Measurements from ENCODE around the gene PHOX2B. TPM values are rescaled to one million over a fixed set of nuclear protein-coding genes. Genes with fewer than 3 reads are reported as not detected.

Gene PHOX2B
- total and polyA plus RNA-seq, 9 donors = 0.05 to 0.58 (median 0.28) TPM; not detected in 6

DNA sequence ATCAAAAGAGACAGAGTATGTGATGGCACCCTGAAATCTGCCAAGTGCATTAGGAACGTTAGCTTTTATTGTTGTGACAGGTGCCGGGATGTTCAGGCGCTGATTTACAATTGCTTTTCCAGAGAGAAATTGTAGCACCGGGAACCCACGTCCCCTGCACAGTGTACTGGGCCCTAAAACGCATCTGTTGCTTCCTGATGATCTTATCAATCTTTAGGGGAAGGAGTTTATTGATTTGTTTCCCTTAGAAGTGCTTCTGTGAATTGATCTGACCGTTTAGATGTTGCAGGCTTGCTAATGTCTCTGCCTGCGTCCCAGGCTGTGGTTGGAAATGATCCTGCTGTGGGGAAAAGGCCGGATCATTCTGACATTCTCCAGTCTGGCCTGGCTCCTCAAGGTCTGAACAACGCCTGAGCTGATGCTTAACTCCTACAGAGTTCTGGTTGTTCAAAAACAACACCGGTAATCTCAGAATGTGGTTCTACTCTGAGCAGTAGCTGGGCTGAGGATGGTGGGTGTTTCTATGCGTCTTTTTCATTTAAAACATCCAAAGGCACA is 16.9 kb downstream of the PHOX2B start:
- Histone ChIP-seq H3K9me3 (replicated peaks; ENCODE audit: control insufficient read depth, low read depth, low read length) (no peaks in the 10 kb centered on the region), H3K4me1 (ENCODE audit: control insufficient read depth, insufficient read depth, low read length) (no peaks in the 10 kb centered on the region), H3K36me3 (ENCODE audit: control insufficient read depth, insufficient read depth, low read length) (no peaks in the 10 kb centered on the region), H3K27ac (ENCODE audit: low read length) (no peak overlapping the region), H3K4me3 (ENCODE audit: low read length) (no peak overlapping the region), H3K27me3 (ENCODE audit: control insufficient read depth, insufficient read depth, low read length) (peaks cover 19% of the 10 kb centered on the region)
- DNase-seq = no peak
- 9% methylated on average over 9 of the region's 12 CpGs for WGBS (ENCODE audit: insufficient coverage)

- Histone ChIP-seq H3K4me1 (ENCODE audit: control insufficient read depth, insufficient read depth, low read length) (no peaks in the 10 kb centered on the region), H3K27me3 (ENCODE audit: control insufficient read depth, insufficient read depth, low read length) (peaks cover 16% of the 10 kb centered on the region), H3K9me3 (replicated peaks; ENCODE audit: control insufficient read depth, low read depth, low read length) (no peaks in the 10 kb centered on the region), H3K36me3 (ENCODE audit: control insufficient read depth, insufficient read depth, low read length) (no peaks in the 10 kb centered on the region), H3K27ac (ENCODE audit: low read length) (no peak overlapping the region), H3K4me3 (ENCODE audit: low read length) (no peak overlapping the region)
- no peak for DNase-seq
- WGBS (ENCODE audit: insufficient coverage) = 83% methylated on average over 3 of the region's 3 CpGs
Measured at GRCh38 chr4:41728573-41728913, 20.0 kb downstream of the PHOX2B start.

GRCh38 chr4:41727861-41728572 is 20.5 kb downstream of the PHOX2B start:
- no peak for DNase-seq
- WGBS (ENCODE audit: insufficient coverage) = no CpG with 5 or more reads among the region's 4 CpGs
- no peaks in the 10 kb centered on the region for H3K9me3 ChIP-seq (replicated peaks; ENCODE audit: control insufficient read depth, low read depth, low read length)
- H3K4me1 ChIP-seq (ENCODE audit: control insufficient read depth, insufficient read depth, low read length) = no peaks in the 10 kb centered on the region
- H3K36me3 ChIP-seq (ENCODE audit: control insufficient read depth, insufficient read depth, low read length) = no peaks in the 10 kb centered on the region
- H3K4me3 ChIP-seq (ENCODE audit: low read length) = no peak overlapping the region
- H3K27ac ChIP-seq (ENCODE audit: low read length) = no peak overlapping the region
- peaks cover 16% of the 10 kb centered on the region for H3K27me3 ChIP-seq (ENCODE audit: control insufficient read depth, insufficient read depth, low read length)

DNA sequence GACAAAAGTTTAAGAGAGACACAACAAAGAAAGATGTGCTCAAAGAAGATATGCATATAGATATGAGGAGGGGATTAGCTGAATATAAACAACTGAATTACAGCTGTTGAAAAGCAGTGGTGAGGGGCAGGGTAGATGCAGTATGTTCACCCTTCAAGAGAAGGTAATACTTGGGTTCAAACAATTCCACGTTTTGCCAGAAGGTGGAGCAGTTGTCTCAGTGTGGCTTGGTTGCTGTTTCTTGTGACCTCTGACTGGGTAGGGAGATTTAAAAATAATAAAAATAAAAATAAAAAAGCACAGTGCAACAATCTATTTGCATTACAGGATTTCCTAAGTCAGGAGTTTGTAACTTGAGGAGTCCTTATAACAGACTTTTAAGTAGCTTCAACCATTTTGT is 23.3 kb downstream of the PHOX2B start:
- WGBS (ENCODE audit: insufficient coverage) = no CpG with 5 or more reads among the region's 1 CpG

GRCh38 chr4:41723286-41723685 is 25.2 kb downstream of the PHOX2B start:
- WGBS (ENCODE audit: insufficient coverage) = 64% methylated on average over 3 of the region's 3 CpGs
- peaks cover 6% of the 10 kb centered on the region for H3K27me3 ChIP-seq (ENCODE audit: control insufficient read depth, insufficient read depth, low read length)

More for the DNA sequence above, 23.3 kb downstream of the PHOX2B start:
- H3K4me3 ChIP-seq (ENCODE audit: low read length) = no peak overlapping the region
- H3K27ac ChIP-seq (ENCODE audit: low read length) = no peak overlapping the region
- no peaks in the 10 kb centered on the region for H3K4me1 ChIP-seq (ENCODE audit: control insufficient read depth, insufficient read depth, low read length)
- H3K9me3 ChIP-seq (replicated peaks; ENCODE audit: control insufficient read depth, low read depth, low read length) = no peaks in the 10 kb centered on the region
- peaks cover 3% of the 10 kb centered on the region for H3K27me3 ChIP-seq (ENCODE audit: control insufficient read depth, insufficient read depth, low read length)
- H3K36me3 ChIP-seq (ENCODE audit: control insufficient read depth, insufficient read depth, low read length) = no peaks in the 10 kb centered on the region
- no peak for DNase-seq

DNA sequence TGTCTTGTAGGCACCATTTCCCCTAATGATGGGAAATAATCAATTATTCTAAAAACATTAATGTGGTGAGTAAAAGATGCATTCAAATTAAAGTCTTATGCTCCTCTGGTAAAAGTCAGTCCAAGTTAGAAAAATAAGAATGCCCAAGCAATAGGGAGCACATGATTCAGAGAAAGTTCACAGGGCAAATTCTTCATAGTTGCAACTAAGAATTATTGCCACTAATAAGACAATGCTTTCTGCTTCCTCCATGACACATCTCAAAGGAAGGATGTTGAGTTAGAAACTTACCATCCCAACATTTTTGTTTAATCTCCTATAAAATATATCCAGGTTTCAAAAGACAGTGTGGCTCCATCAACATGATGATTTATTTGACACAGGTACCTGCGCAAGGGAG is 26.3 kb downstream of the PHOX2B start:
- H3K4me1 ChIP-seq (ENCODE audit: control insufficient read depth, insufficient read depth, low read length) = no peaks in the 10 kb centered on the region
- no peak overlapping the region for H3K4me3 ChIP-seq (ENCODE audit: low read length)
- no peak for DNase-seq
- no peak overlapping the region for H3K27ac ChIP-seq (ENCODE audit: low read length)
- no peaks in the 10 kb centered on the region for H3K9me3 ChIP-seq (replicated peaks; ENCODE audit: control insufficient read depth, low read depth, low read length)
- no peaks in the 10 kb centered on the region for H3K36me3 ChIP-seq (ENCODE audit: control insufficient read depth, insufficient read depth, low read length)
- WGBS (ENCODE audit: insufficient coverage) = 100% methylated on average over 1 of the region's 1 CpG
- peaks cover 6% of the 10 kb centered on the region for H3K27me3 ChIP-seq (ENCODE audit: control insufficient read depth, insufficient read depth, low read length)

More at GRCh38 chr4:41723286-41723685, 25.2 kb downstream of the PHOX2B start:
- Histone ChIP-seq H3K4me3 (ENCODE audit: low read length) (no peak overlapping the region), H3K36me3 (ENCODE audit: control insufficient read depth, insufficient read depth, low read length) (no peaks in the 10 kb centered on the region), H3K27ac (ENCODE audit: low read length) (no peak overlapping the region), H3K4me1 (ENCODE audit: control insufficient read depth, insufficient read depth, low read length) (no peaks in the 10 kb centered on the region), H3K9me3 (replicated peaks; ENCODE audit: control insufficient read depth, low read depth, low read length) (no peaks in the 10 kb centered on the region)
- DNase-seq = no peak

GRCh38 chr4:41719417-41719816 is 29.1 kb downstream of the PHOX2B start:
- no peak for DNase-seq
- Histone ChIP-seq H3K27me3 (ENCODE audit: control insufficient read depth, insufficient read depth, low read length) (peaks cover 6% of the 10 kb centered on the region), H3K4me1 (ENCODE audit: control insufficient read depth, insufficient read depth, low read length) (no peaks in the 10 kb centered on the region), H3K27ac (ENCODE audit: low read length) (no peak overlapping the region), H3K9me3 (replicated peaks; ENCODE audit: control insufficient read depth, low read depth, low read length) (no peaks in the 10 kb centered on the region), H3K4me3 (ENCODE audit: low read length) (no peak overlapping the region), H3K36me3 (ENCODE audit: control insufficient read depth, insufficient read depth, low read length) (no peaks in the 10 kb centered on the region)
- WGBS (ENCODE audit: insufficient coverage) = 100% methylated on average over 1 of the region's 2 CpGs

DNA sequence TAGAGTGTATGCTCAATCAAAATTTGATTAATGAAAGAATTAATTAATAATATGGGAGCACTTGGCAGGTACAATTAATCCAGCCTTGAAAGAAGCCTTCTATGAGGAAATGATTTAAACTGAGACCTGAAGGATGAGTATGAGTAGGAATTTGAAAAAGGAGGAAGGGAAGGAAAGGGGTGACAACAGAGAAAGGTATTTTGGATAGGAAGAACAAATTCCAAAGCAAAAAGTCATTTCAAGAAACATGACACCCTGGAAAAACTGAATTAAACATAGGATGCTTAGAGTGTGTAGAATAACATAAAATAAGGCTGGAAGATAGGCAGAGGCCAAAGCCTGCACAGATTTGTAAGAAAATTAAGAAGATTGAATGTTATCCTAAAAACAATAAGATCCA is 29.6 kb downstream of the PHOX2B start:
- Histone ChIP-seq H3K4me1 (ENCODE audit: control insufficient read depth, insufficient read depth, low read length) (no peaks in the 10 kb centered on the region), H3K27ac (ENCODE audit: low read length) (no peak overlapping the region), H3K36me3 (ENCODE audit: control insufficient read depth, insufficient read depth, low read length) (no peaks in the 10 kb centered on the region), H3K9me3 (replicated peaks; ENCODE audit: control insufficient read depth, low read depth, low read length) (no peaks in the 10 kb centered on the region), H3K4me3 (ENCODE audit: low read length) (no peak overlapping the region), H3K27me3 (ENCODE audit: control insufficient read depth, insufficient read depth, low read length) (peaks cover 6% of the 10 kb centered on the region)
- DNase-seq = no peak

DNA sequence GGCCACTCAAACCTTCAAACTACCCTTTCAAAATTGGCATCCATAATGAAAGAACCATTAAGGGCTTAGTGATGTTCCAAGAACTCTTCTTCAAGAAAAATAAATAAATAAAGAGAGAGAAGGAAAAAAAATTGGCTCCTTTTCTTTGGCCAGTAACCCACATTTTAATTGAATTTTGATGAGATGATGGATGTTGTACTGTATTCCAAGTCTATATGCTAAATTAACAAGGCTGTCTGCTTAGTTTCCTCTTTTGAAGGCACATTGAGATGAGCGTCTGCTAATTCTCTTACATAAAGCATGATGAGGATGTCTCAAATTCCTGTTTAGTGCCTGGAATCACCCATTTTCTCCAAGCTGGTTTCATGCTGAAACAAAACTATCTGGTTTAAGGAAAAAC is 33.4 kb downstream of the PHOX2B start:
- no peaks in the 10 kb centered on the region for H3K9me3 ChIP-seq (replicated peaks; ENCODE audit: control insufficient read depth, low read depth, low read length)
- peak; percentile 42 for DNase-seq
- no peak overlapping the region for H3K27ac ChIP-seq (ENCODE audit: low read length)
- no peaks in the 10 kb centered on the region for H3K4me1 ChIP-seq (ENCODE audit: control insufficient read depth, insufficient read depth, low read length)
- WGBS (ENCODE audit: insufficient coverage) = no CpG with 5 or more reads among the region's 1 CpG
- no peaks in the 10 kb centered on the region for H3K36me3 ChIP-seq (ENCODE audit: control insufficient read depth, insufficient read depth, low read length)
- no peak overlapping the region for H3K4me3 ChIP-seq (ENCODE audit: low read length)
- peaks cover 3% of the 10 kb centered on the region for H3K27me3 ChIP-seq (ENCODE audit: control insufficient read depth, insufficient read depth, low read length)

GRCh38 chr4:41714364-41715000 is 34.0 kb downstream of the PHOX2B start:
- Histone ChIP-seq H3K36me3 (ENCODE audit: control insufficient read depth, insufficient read depth, low read length) (no peaks in the 10 kb centered on the region), H3K4me1 (ENCODE audit: control insufficient read depth, insufficient read depth, low read length) (no peaks in the 10 kb centered on the region), H3K27ac (ENCODE audit: low read length) (no peak overlapping the region), H3K27me3 (ENCODE audit: control insufficient read depth, insufficient read depth, low read length) (no peaks in the 10 kb centered on the region), H3K9me3 (replicated peaks; ENCODE audit: control insufficient read depth, low read depth, low read length) (no peaks in the 10 kb centered on the region), H3K4me3 (ENCODE audit: low read length) (no peak overlapping the region)
- WGBS (ENCODE audit: insufficient coverage) = no CpG with 5 or more reads among the region's 6 CpGs
- no peak for DNase-seq

Measured in muscle of leg (tissue), 11 donors.